Activated naive CD4-positive, alpha-beta T cell treated with anti-CD3 and anti-CD28 coated beads, Interleukin-2, amount 50 U/mL, for 16 hours (primary cell): ENCODE measurements around the gene RNF183.
"Not testable (repeated sequence)": the region's sequence is repeated elsewhere in the genome, so short reads cannot be mapped to it uniquely, and the experiment has no call there.

Source experiments
- DNase-seq: peaks from one replicate; pipeline ENCODE4 v3.0.0-alpha.2; 2020

Gene RNF183

GRCh38 chr9:113269871-113270270, 33.3 kb downstream of the RNF183 start:
- no peak for DNase-seq

DNA sequence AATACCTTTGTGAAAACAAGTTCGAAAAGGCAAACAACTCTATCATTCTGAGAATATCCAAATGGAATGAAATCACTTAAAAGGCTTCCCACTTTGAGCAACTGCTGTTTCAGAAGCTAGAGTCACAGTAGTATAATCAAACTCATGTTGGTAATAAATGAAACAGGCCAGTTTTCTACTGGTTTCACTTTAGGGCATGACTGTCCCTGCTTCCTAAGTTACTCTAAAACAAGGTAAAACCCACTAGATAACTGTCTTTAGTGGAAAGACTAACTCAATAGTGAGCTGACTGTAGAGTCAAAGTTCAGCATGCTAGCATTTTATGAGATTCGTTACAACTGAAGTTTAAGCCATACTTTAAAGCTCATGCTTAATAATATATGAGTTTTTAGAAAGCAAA, 33.8 kb downstream of the RNF183 start:
- DNase-seq, result no peak

- DNase-seq, result no peak
Measured at GRCh38 chr9:113267911-113268566, 35.1 kb downstream of the RNF183 start.

DNA sequence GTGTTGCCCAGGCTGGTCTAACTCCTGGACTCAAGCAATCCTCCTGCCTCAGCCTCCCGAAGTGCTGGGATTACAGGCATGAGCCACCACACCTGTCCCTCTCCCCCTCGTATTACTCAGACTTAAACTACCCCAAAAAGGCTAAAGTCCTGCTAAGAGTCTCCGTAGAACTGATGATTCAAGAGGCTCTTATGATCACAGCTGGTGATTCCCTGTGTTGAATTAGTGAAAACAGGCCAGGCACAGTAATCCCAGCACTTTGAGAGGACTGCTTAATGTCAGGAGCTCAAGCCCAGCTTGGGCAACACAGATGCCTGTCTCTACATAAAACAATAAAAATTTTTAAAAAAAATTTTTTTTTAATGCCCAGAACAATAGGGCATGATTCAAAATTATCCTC, 37.0 kb downstream of the RNF183 start:
- no peak for DNase-seq

GRCh38 chr9:113261917-113262671, 41.1 kb downstream of the RNF183 start:
- DNase-seq, result no peak

DNA sequence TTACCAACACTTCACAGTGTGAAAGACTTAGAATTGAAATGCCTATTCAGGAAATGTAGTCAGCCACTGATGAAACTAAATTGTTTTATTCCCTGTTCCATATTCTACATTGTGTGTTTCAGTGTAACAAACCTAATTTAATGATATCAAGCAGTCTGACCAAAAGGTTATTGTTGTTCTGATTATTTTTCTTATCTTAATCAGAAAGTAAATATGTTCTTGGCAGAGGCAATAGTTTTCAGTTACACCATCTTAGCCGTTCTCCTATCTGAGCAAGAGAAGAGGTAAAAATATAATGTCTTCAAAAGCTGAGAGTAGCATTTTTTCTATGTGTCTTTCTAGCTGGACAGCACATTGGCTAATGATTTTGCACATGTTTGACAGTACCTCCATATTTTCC, 44.9 kb downstream of the RNF183 start:
- no peak for DNase-seq

DNA sequence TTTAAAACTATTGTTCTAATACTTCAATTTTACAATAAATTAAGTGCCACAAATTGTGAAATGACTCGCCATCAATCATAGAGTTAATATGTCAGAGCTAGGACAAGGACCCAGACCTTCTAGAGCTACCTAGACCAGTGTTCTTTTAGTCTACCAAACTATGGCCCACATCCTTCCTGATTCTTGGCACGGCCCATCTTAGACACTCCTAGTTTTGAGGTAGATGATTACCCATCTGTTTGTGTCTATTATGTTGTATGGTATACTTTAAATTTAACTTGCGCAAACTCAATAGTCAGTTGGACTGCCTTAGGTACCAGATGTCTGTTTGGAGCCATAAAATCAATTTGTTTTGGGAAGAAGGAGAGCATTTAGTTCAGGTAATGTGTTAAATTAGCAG, 45.3 kb downstream of the RNF183 start:
- no peak for DNase-seq

GRCh38 chr9:113255438-113255837, 47.7 kb downstream of the RNF183 start:
- no peak for DNase-seq

DNA sequence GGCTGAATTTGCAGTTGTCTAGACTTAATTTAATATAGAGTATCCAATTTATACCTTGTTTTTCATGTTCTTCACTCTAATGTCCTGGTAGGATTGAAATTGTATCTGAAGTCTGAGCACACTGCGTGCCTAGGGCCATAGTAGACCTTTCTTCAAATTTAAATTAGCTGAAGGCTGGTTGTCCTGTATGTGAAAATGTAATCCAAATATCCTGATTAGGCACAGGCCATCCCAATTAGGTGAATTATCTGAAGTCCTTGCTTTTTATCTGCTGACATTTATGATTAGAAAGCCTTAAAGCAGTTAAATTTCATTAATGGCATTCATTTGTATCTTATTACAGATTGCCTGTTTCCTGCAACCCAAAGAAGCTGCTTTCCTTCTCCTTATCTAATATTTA, 48.2 kb downstream of the RNF183 start:
- DNase-seq, result no peak

DNA sequence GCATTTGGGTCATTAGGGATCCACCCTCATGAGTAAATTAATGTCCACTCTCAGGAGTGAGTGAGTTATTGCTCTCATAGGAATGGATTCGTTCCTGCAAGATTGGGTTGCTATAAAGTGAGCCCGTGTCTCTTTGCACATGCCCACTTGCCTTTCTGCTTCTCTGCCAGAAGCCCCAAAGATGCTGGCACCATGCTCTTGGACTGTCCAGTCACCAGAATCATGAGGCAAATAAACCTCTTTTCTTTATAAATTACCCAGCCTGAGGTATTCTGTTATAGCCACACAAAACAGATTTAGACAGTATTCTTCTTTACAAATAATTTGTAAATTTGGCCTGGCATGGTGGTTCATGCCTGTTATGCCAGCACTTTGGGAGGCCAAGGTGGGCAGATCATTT, 52.4 kb downstream of the RNF183 start:
- DNase-seq, result no peak

DNA sequence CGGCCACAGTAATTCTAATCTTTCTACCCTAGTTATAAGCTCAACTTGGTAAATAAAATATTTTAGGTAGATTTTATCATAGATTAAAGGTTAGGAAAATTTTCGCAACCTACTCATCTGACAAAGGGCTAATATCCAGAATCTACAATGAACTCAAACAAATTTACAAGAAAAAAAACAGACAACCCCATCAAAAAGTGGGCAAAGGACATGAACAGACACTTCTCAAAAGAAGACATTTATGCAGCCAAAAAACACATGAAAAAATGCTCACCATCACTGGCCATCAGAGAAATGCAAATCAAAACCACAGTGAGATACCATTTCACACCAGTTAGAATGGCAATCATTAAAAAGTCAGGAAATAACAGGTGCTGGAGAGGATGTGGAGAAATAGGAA, 53.5 kb downstream of the RNF183 start:
- DNase-seq, result not testable (repeated sequence)

GRCh38 chr9:113247640-113248039, 55.5 kb downstream of the RNF183 start:
- DNase-seq, result no peak
